H9 (cell line): ENCODE results near the gene NAMPT. TPM values are rescaled to one million over a fixed set of nuclear protein-coding genes. Genes with fewer than 3 reads are reported as not detected.

ENCODE experiments used
- DNase-seq: peaks from one replicate; pipeline ENCODE4 v3.0.0-alpha.2; 2017
- H2AFZ ChIP-seq: one replicate; pipeline ENCODE4 v1.6.1; 2013; ENCODE audit warnings: mild to moderate bottlenecking, low read length, control low read depth, moderate library complexity
- H2AK5ac ChIP-seq: 2 replicates; pipeline ENCODE4 v1.6.1; 2013; ENCODE audit warnings: low read length, control low read depth, mixed read lengths; ENCODE audit not compliant: insufficient read length
- H2BK120ac ChIP-seq: one replicate; pipeline ENCODE4 v1.6.1; 2013; ENCODE audit warnings: low read depth, mild to moderate bottlenecking, low read length, control low read depth, inconsistent platforms; ENCODE audit not compliant: poor library complexity, severe bottlenecking
- H2BK12ac ChIP-seq: 2 replicates; pipeline ENCODE4 v1.6.1; 2013; ENCODE audit warnings: low read length, control low read depth, mixed read lengths, low read depth; ENCODE audit not compliant: insufficient read length
- H2BK15ac ChIP-seq: 2 replicates; pipeline ENCODE4 v1.6.1; 2013; ENCODE audit warnings: low read depth, low read length, control low read depth
- H2BK20ac ChIP-seq: one replicate; pipeline ENCODE4 v1.6.1; 2013; ENCODE audit warnings: low read depth, mild to moderate bottlenecking, low read length, control low read depth, inconsistent platforms; ENCODE audit not compliant: poor library complexity, severe bottlenecking
- H2BK5ac ChIP-seq: 2 replicates; pipeline ENCODE4 v1.6.1; 2013; ENCODE audit warnings: low read length, control low read depth, mixed read lengths; ENCODE audit not compliant: insufficient read length
- H3K14ac ChIP-seq: 2 replicates; pipeline ENCODE4 v1.6.1; 2013; ENCODE audit warnings: low read length, control low read depth; ENCODE audit not compliant: insufficient read depth
- H3K18ac ChIP-seq: 2 replicates; pipeline ENCODE4 v1.6.1; 2013; ENCODE audit warnings: low read depth, mild to moderate bottlenecking, mixed read lengths, low read length, control low read depth; ENCODE audit not compliant: insufficient read length
- H3K23ac ChIP-seq: 2 replicates; pipeline ENCODE4 v1.6.1; 2013; ENCODE audit warnings: low read length, control low read depth, mixed read lengths, low read depth; ENCODE audit not compliant: insufficient read length
- H3K23me2 ChIP-seq: 2 replicates; pipeline ENCODE4 v1.6.1; 2013; ENCODE audit warnings: low read depth, mild to moderate bottlenecking, mixed read lengths, low read length, control low read depth; ENCODE audit not compliant: insufficient read length, poor library complexity, severe bottlenecking
- H3K27ac ChIP-seq: 2 replicates; pipeline ENCODE4 v1.5.1; 2013; ENCODE audit warnings: low read length, control low read depth, mixed read lengths, low read depth; ENCODE audit not compliant: insufficient read length
- H3K27me3 ChIP-seq: 2 replicates; pipeline ENCODE4 v1.6.1; 2013; ENCODE audit warnings: low read length, control low read depth, inconsistent platforms; ENCODE audit not compliant: insufficient read depth
- H3K4ac ChIP-seq: 2 replicates; pipeline ENCODE4 v1.6.1; 2013; ENCODE audit warnings: low read depth, mild to moderate bottlenecking, control low read depth, inconsistent platforms, low read length, moderate library complexity
- H3K4me1 ChIP-seq: 2 replicates; pipeline ENCODE4 v1.6.1; 2013; ENCODE audit warnings: low read length, control low read depth, inconsistent platforms; ENCODE audit not compliant: insufficient read depth
- H3K4me2 ChIP-seq: 2 replicates; pipeline ENCODE4 v1.6.1; 2013; ENCODE audit warnings: low read length, control low read depth, mixed read lengths; ENCODE audit not compliant: insufficient read length, insufficient read depth
- H3K56ac ChIP-seq: 2 replicates; pipeline ENCODE4 v1.6.1; 2013; ENCODE audit warnings: low read depth, mild to moderate bottlenecking, mixed read lengths, low read length, control low read depth; ENCODE audit not compliant: insufficient read length
- H3K79me1 ChIP-seq: 2 replicates; pipeline ENCODE4 v1.6.1; 2013; ENCODE audit warnings: low read depth, mild to moderate bottlenecking, moderate library complexity, low read length, control low read depth, inconsistent platforms; ENCODE audit not compliant: insufficient read depth, poor library complexity, severe bottlenecking
- H3K79me2 ChIP-seq: 2 replicates; pipeline ENCODE4 v1.6.1; 2013; ENCODE audit warnings: low read length, control low read depth, inconsistent platforms; ENCODE audit not compliant: insufficient read depth
- H3K9ac ChIP-seq: 2 replicates; pipeline ENCODE4 v1.6.1; 2013; ENCODE audit warnings: low read length, control low read depth, mixed read lengths; ENCODE audit not compliant: insufficient read length; ENCODE audit errors: extremely low read depth
- H3K9me3 ChIP-seq: one replicate; pipeline ENCODE4 v1.6.1; 2013; ENCODE audit warnings: low read depth, low read length, inconsistent platforms; ENCODE audit not compliant: control insufficient read depth
- H3T11ph ChIP-seq: one replicate; pipeline ENCODE4 v1.6.1; 2013; ENCODE audit warnings: mild to moderate bottlenecking, low read length, control low read depth, inconsistent platforms
- H4K20me1 ChIP-seq: one replicate; pipeline ENCODE4 v1.6.1; 2013; ENCODE audit not compliant: control insufficient read depth, insufficient read length, insufficient read depth
- H4K5ac ChIP-seq: 2 replicates; pipeline ENCODE4 v1.6.1; 2013; ENCODE audit warnings: low read depth, mild to moderate bottlenecking, mixed read lengths, low read length, control low read depth; ENCODE audit not compliant: insufficient read length
- H4K8ac ChIP-seq: replicated peaks from 2 replicates; pipeline ENCODE4 v1.6.1; 2013; ENCODE audit warnings: low read length, control low read depth, mixed read lengths, low read depth; ENCODE audit not compliant: insufficient read length
- H4K91ac ChIP-seq: 2 replicates; pipeline ENCODE4 v1.6.1; 2013; ENCODE audit warnings: low read depth, mild to moderate bottlenecking, moderate library complexity, mixed read lengths, low read length, control low read depth; ENCODE audit not compliant: insufficient read length
- H3K27ac Mint-ChIP-seq, 3 experiments: 2 replicates in 2 of 3; 3 replicates in 1 of 3; pipeline ENCODE4 v1.8.0; 2020 to 2021; ENCODE audit warnings: mixed read lengths in 3 of 3, mild to moderate bottlenecking in 1 of 3, moderate library complexity in 1 of 3
- H3K27me3 Mint-ChIP-seq: 2 replicates; pipeline ENCODE4 v1.8.0; 2021; ENCODE audit warnings: low read depth, mild to moderate bottlenecking, moderate library complexity, mixed read lengths
- H3K36me3 Mint-ChIP-seq, 3 experiments: 2 replicates in 2 of 3; 3 replicates in 1 of 3; pipeline ENCODE4 v1.8.0; 2020 to 2021; ENCODE audit warnings: low read depth in 3 of 3, mixed read lengths in 3 of 3; ENCODE audit not compliant: insufficient read depth in 1 of 3
- H3K4me1 Mint-ChIP-seq, 2 experiments: 2 replicates each; pipeline ENCODE4 v1.8.0; 2020; ENCODE audit warnings: mixed read lengths in 2 of 2
- H3K4me3 Mint-ChIP-seq, 2 experiments: 2 replicates in 1 of 2; 3 replicates in 1 of 2; pipeline ENCODE4 v1.8.0; 2020 to 2021; ENCODE audit warnings: mild to moderate bottlenecking in 2 of 2, mixed read lengths in 2 of 2, moderate library complexity in 1 of 2
- H3K9me3 Mint-ChIP-seq, 2 experiments: 2 replicates in 1 of 2; 3 replicates in 1 of 2; pipeline ENCODE4 v1.8.0; 2020; ENCODE audit warnings: mild to moderate bottlenecking in 2 of 2, mixed read lengths in 2 of 2, moderate library complexity in 1 of 2
- WGBS: extraction: QIAGEN DNeasy Blood & Tissue Kit; methylation state at CpG from one replicate; pipeline ENCODE4 v1.1.7; 2013; ENCODE audit warnings: missing lambda C conversion rate, low lambda C conversion rate, mixed read lengths; ENCODE audit not compliant: insufficient read length; ENCODE audit errors: extremely low coverage; 5-methylcytosine and 5-hydroxymethylcytosine counted together
- total RNA-seq: library from RNA; stranded (reverse); gene quantifications from 2 replicates; pipeline ENCODE4 v1.2.1, GENCODE V29; 2021
- TF ChIP-seq, protein P1 (sequence below): fragments of 200-600 bp; sonication (generic); conservative IDR thresholded peaks from 3 replicates; pipeline ENCODE4 v1.8.0; 2021; ENCODE audit warnings: antibody characterized with exemption, mild to moderate bottlenecking

NAMPT gene
- total RNA-seq, 1 experiment from 2014 or later: 83.5 TPM

DNA sequence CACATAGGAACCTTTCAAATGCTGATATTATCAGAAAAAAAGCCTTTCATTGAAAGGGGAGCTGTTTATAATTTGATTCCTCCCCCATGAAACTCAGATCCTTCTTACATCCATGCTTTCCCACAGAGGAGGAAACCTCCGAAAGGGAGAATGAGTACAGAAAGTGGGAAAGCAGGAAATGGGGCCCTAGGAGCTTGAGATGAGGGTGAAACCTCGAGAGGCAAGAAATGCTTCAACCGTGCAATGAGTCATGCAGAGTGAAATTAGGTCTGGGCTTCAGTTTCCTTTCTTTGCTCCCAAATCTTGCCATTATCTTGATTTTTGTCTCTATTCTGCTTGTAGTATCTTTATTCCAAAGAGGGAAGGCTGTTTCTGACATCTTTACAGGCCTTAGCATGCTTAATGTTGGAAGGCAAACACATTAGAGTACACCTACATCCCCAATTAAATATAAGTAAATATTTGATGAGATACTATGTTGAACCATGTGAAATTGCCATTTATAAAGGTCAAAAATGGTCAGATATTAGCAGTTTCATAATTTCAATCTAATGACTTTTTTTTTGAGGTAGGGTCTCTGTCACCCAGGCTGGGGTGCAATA, 79.1 kb downstream of the NAMPT start:
- Histone ChIP-seq H3K18ac (no peak overlapping the region), H3K79me1 (no peaks in the 10 kb centered on the region), H4K8ac (no peak overlapping the region), H3K23ac (no peak overlapping the region), H2AK5ac (no peak overlapping the region), H3K4me2 (no peak overlapping the region), H3K27ac (no peak overlapping the region), H2BK5ac (no peak overlapping the region), H3T11ph (no peak overlapping the region), H2BK15ac (no peak overlapping the region), H3K9ac (no peak overlapping the region), H3K4me1 (no peaks in the 10 kb centered on the region), H2BK12ac (no peak overlapping the region), H3K56ac (no peak overlapping the region), H4K91ac (no peak overlapping the region), H3K4ac (no peak overlapping the region), H3K23me2 (no peaks in the 10 kb centered on the region), H2AFZ (no peak overlapping the region), H2BK20ac (no peak overlapping the region), H3K79me2 (no peaks in the 10 kb centered on the region), H2BK120ac (no peak overlapping the region), H4K20me1 (no peaks in the 10 kb centered on the region), H3K9me3 (peaks cover 5% of the 10 kb centered on the region), H4K5ac (no peak overlapping the region), H3K14ac (no peak overlapping the region), H3K27me3 (no peaks in the 10 kb centered on the region)
- H3K4me3 Mint-ChIP-seq: no peak overlapping the region
- H3K36me3 Mint-ChIP-seq: peaks cover 11 to 26% (median 17%) of the 10 kb centered on the region in 3 experiments; a peak in 6 of 7 replicates
- no peak overlapping the region for H3K27ac Mint-ChIP-seq
- peaks cover 29 to 31% of the 10 kb centered on the region in 2 experiments for H3K9me3 Mint-ChIP-seq
- no peak for DNase-seq
- no CpG with 5 or more reads among the region's 3 CpGs for WGBS
- H3K27me3 Mint-ChIP-seq: peaks cover 4% of the 10 kb centered on the region; the same call in 1 of the 2 replicates
- peaks cover 4 to 5% of the 10 kb centered on the region in 2 experiments; a peak in 3 of 4 replicates for H3K4me1 Mint-ChIP-seq
- TF ChIP-seq, protein P1, sequence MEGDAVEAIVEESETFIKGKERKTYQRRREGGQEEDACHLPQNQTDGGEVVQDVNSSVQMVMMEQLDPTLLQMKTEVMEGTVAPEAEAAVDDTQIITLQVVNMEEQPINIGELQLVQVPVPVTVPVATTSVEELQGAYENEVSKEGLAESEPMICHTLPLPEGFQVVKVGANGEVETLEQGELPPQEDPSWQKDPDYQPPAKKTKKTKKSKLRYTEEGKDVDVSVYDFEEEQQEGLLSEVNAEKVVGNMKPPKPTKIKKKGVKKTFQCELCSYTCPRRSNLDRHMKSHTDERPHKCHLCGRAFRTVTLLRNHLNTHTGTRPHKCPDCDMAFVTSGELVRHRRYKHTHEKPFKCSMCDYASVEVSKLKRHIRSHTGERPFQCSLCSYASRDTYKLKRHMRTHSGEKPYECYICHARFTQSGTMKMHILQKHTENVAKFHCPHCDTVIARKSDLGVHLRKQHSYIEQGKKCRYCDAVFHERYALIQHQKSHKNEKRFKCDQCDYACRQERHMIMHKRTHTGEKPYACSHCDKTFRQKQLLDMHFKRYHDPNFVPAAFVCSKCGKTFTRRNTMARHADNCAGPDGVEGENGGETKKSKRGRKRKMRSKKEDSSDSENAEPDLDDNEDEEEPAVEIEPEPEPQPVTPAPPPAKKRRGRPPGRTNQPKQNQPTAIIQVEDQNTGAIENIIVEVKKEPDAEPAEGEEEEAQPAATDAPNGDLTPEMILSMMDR: no peak
